ENCODE measurements around the gene MAN1B1.

- TF ChIP-seq CTCF (IDR thresholded peaks at IDR 0.05): no peak
- peak; percentile 21 for TF ChIP-seq EZH2 (IDR thresholded peaks at IDR 0.05)
- TF ChIP-seq EZH2phosphoT487 (IDR thresholded peaks at IDR 0.05): no peak
Measured at GRCh38 chr9:137128862-137129455, 42.2 kb downstream of the MAN1B1 start.
